GM23338 (cell line): ENCODE data around the gene SORBS1.

Experiments used
- CREB1 ChIP-seq: fragments of 250-450 bp; sonication (Bioruptor Pico); IDR thresholded peaks from 2 replicates; pipeline ENCODE4 v1.5.0; 2020; ENCODE audit warnings: low read depth, mild to moderate bottlenecking, moderate library complexity
- CTCF ChIP-seq, 2 experiments: fragments of 200-600 bp in 1 of 2; sonication (generic) in 1 of 2; conservative IDR thresholded peaks; 2 replicates each; pipeline versions ENCODE4 v1.5.1 to v1.6.1; 2016 to 2017; ENCODE audit warnings: antibody characterized with exemption in 2 of 2, low read depth in 2 of 2, mild to moderate bottlenecking in 2 of 2, moderate library complexity in 1 of 2
- EZH2 ChIP-seq: fragments of 200-600 bp; sonication (generic); IDR thresholded peaks from one replicate; pipeline ENCODE4 v1.8.0; 2017; ENCODE audit warnings: antibody characterized with exemption, mild to moderate bottlenecking, low read depth; ENCODE audit not compliant: unreplicated experiment
- EZH2phosphoT487 ChIP-seq: fragments of 200-600 bp; sonication (generic); IDR thresholded peaks from one replicate; pipeline ENCODE4 v1.8.1; 2018; ENCODE audit warnings: antibody characterized with exemption; ENCODE audit not compliant: unreplicated experiment
- JUNB ChIP-seq: IDR thresholded peaks from one replicate; pipeline ENCODE4 v1.6.1; 2016; ENCODE audit warnings: antibody characterized with exemption; ENCODE audit not compliant: unreplicated experiment
- POLR2AphosphoS5 ChIP-seq: IDR thresholded peaks from 2 replicates; pipeline ENCODE4 v1.6.1; 2016; ENCODE audit warnings: antibody characterized with exemption, low read depth
- REST ChIP-seq: IDR thresholded peaks from one replicate; pipeline ENCODE4 v1.6.1; 2018; ENCODE audit warnings: antibody characterized with exemption; ENCODE audit not compliant: unreplicated experiment
- STAT1 ChIP-seq: IDR thresholded peaks from one replicate; pipeline ENCODE4 v1.6.1; 2016; ENCODE audit warnings: antibody characterized with exemption; ENCODE audit not compliant: unreplicated experiment
- ZNF114 ChIP-seq: fragments of 250-450 bp; sonication (Bioruptor Pico); IDR thresholded peaks from 2 replicates; pipeline ENCODE4 v1.5.0; 2020; ENCODE audit warnings: mild to moderate bottlenecking, moderate library complexity
- ZNF331 ChIP-seq: fragments of 250-450 bp; sonication (Bioruptor Pico); IDR thresholded peaks from 2 replicates; pipeline ENCODE4 v1.5.0; 2020; ENCODE audit warnings: low read depth, mild to moderate bottlenecking, moderate library complexity

GRCh38 chr10:95539560-95540284 lies 21.4 kb downstream of the SORBS1 start:
- no peak for TF ChIP-seq CTCF (conservative IDR thresholded peaks at IDR 0.05; ENCODE audit: low read depth in 2 of 2)
- no peak for TF ChIP-seq POLR2AphosphoS5
- TF ChIP-seq EZH2phosphoT487, result no peak
- no peak for TF ChIP-seq EZH2
- TF ChIP-seq REST, result no peak
- no peak for TF ChIP-seq STAT1
- TF ChIP-seq CREB1 (CRISPR knock-in tag), result no peak
- no peak for TF ChIP-seq ZNF114 (CRISPR knock-in tag)
- no peak for TF ChIP-seq ZNF331 (CRISPR knock-in tag)
- no peak for TF ChIP-seq JUNB
